OCI-LY7 (cell line): ENCODE results near the gene LRBA. TPM values are rescaled to one million over a fixed set of nuclear protein-coding genes. Genes with fewer than 3 reads are reported as not detected.

Experiments used
- BruUV-seq: library from RNA; stranded (reverse); fragments of 400-500 nt; replicated peaks from 2 replicates; lab custom pipeline; 2021; lab: Mats Ljungman, UMichigan
- CTCF ChIA-PET: fragments of 300-600 bp; sonication (Branson Sonifier 250); formaldehyde crosslinking; loops from one replicate; lab custom pipeline; 2022; ENCODE audit warnings: antibody characterized with exemption; ENCODE audit not compliant: unreplicated experiment; lab: Charles Lee
- POLR2A ChIA-PET: fragments of 300-600 bp; sonication (Branson Sonifier 250); formaldehyde crosslinking; loops from one replicate; lab custom pipeline; 2022; ENCODE audit warnings: antibody characterized with exemption; lab: Charles Lee
- DNase-seq: peaks from one replicate; pipeline ENCODE4 v3.0.0-alpha.2; 2015; ENCODE audit warnings: low spot score
- H2AFZ ChIP-seq: fragments of 200-600 bp; sonication (generic), shearing (Covaris generic); 2 replicates; pipeline ENCODE4 v1.6.1; 2014; ENCODE audit warnings: mild to moderate bottlenecking, antibody characterized with exemption, low read length, moderate library complexity
- H3K27ac ChIP-seq: fragments of 200-600 bp; sonication (generic); 2 replicates; pipeline ENCODE4 v1.5.1; 2014; ENCODE audit warnings: mixed run types, low read depth, mild to moderate bottlenecking, moderate library complexity, low read length, inconsistent platforms; ENCODE audit not compliant: poor library complexity, severe bottlenecking
- H3K36me3 ChIP-seq: fragments of 200-600 bp; sonication (generic); 2 replicates; pipeline ENCODE4 v1.6.1; 2014; ENCODE audit warnings: mild to moderate bottlenecking, antibody characterized with exemption, low read length, moderate library complexity, mixed read lengths; ENCODE audit not compliant: insufficient read depth
- H3K4me1 ChIP-seq: fragments of 200-600 bp; sonication (generic); 2 replicates; pipeline ENCODE4 v1.5.1; 2014; ENCODE audit warnings: mild to moderate bottlenecking, low read length; ENCODE audit not compliant: insufficient read depth, poor library complexity, severe bottlenecking
- H3K4me2 ChIP-seq: fragments of 200-600 bp; sonication (generic); 2 replicates; pipeline ENCODE4 v1.6.1; 2014; ENCODE audit warnings: mild to moderate bottlenecking, low read length
- H3K4me3 ChIP-seq: fragments of 200-600 bp; sonication (generic); 2 replicates; pipeline ENCODE4 v1.5.1; 2014; ENCODE audit warnings: mild to moderate bottlenecking, low read depth, low read length; ENCODE audit not compliant: poor library complexity, severe bottlenecking
- H3K79me2 ChIP-seq: fragments of 200-600 bp; sonication (generic); 2 replicates; pipeline ENCODE4 v1.6.1; 2016; ENCODE audit warnings: low read depth, mild to moderate bottlenecking, low read length, moderate library complexity, mixed read lengths; ENCODE audit not compliant: insufficient read depth
- H3K9me2 ChIP-seq: fragments of 200-600 bp; sonication (generic); 2 replicates; pipeline ENCODE4 v1.6.1; 2016; ENCODE audit warnings: mild to moderate bottlenecking, low read length, mixed read lengths; ENCODE audit not compliant: insufficient read depth
- H3K9me3 ChIP-seq: fragments of 200-600 bp; sonication (generic); 2 replicates; pipeline ENCODE4 v1.6.1; 2014; ENCODE audit warnings: mild to moderate bottlenecking, mixed run types, low read length, mixed read lengths
- H4K20me1 ChIP-seq: fragments of 200-600 bp; sonication (generic); 2 replicates; pipeline ENCODE4 v1.6.1; 2014; ENCODE audit warnings: mild to moderate bottlenecking, antibody characterized with exemption, low read length, moderate library complexity, mixed read lengths; ENCODE audit not compliant: insufficient read depth
- CTCF ChIP-seq: fragments of 200-600 bp; sonication (generic); conservative IDR thresholded peaks from 2 replicates; pipeline ENCODE4 v1.5.1; 2014; ENCODE audit warnings: mild to moderate bottlenecking, antibody characterized with exemption, low read length, moderate library complexity, mixed read lengths
- EZH2phosphoT487 ChIP-seq: fragments of 200-600 bp; sonication (generic); IDR thresholded peaks from 2 replicates; pipeline ENCODE4 v1.6.1; 2018; ENCODE audit warnings: low read depth, borderline replicate concordance, mild to moderate bottlenecking, mixed run types, antibody characterized with exemption, low read length, moderate library complexity, mixed read lengths
- intact Hi-C: fragments of 100-400 bp; cut with micrococcal nuclease; formaldehyde crosslinking; loops from one replicate; pipeline ENCODE4 v1.10.0; 2022; ENCODE audit not compliant: unreplicated experiment
- total RNA-seq, 2 experiments: library from RNA; depleted of rRNA in 1 of 2; stranded (reverse); fragments of >200 nt in 1 of 2; shearing (Covaris generic) in 1 of 2; gene quantifications; 2 replicates each; pipeline ENCODE4 v1.2.3, GENCODE V29; 2014 to 2022

The LRBA gene
- total RNA-seq, 2 experiments from 2014 or later, result 60.4 to 66.7 TPM

GRCh38 chr4:150286656-150287055 lies 728.4 kb downstream of the LRBA start:
- CTCF ChIA-PET, result no interaction called here

GRCh38 chr4:150283689-150284088 lies 731.4 kb downstream of the LRBA start:
- Histone ChIP-seq H3K9me2 (no peaks in the 10 kb centered on the region), H3K79me2 (no peaks in the 10 kb centered on the region), H3K36me3 (no peaks in the 10 kb centered on the region), H3K4me1 (no peaks in the 10 kb centered on the region), H2AFZ (no peak overlapping the region), H3K27ac (no peak overlapping the region), H3K4me2 (no peak overlapping the region), H3K9me3 (no peaks in the 10 kb centered on the region), H4K20me1 (no peaks in the 10 kb centered on the region), H3K4me3 (no peak overlapping the region)
- ChIA-PET CTCF (no interaction called here), POLR2A (interaction anchor here (1.0 kb wide), 1 partner anchor 70 kb away, joined by 3 read pairs; no protein-coding TSS in a partner anchor)
- intact Hi-C loops, result no loop called here
- no TSS peak for BruUV-seq
- DNase-seq, result no peak
- TF ChIP-seq EZH2phosphoT487 (no peak), CTCF (no peak)

More at GRCh38 chr4:150286656-150287055, 728.4 kb downstream of the LRBA start:
- no peak overlapping the region for H3K4me2 ChIP-seq
- H2AFZ ChIP-seq, result no peak overlapping the region
- TF ChIP-seq EZH2phosphoT487 (no peak), CTCF (no peak)
- H3K9me2 ChIP-seq, result no peaks in the 10 kb centered on the region
- H4K20me1 ChIP-seq, result no peaks in the 10 kb centered on the region
- no peaks in the 10 kb centered on the region for H3K79me2 ChIP-seq
- no TSS peak for BruUV-seq
- intact Hi-C loops, result no loop called here
- no peaks in the 10 kb centered on the region for H3K4me1 ChIP-seq
- H3K9me3 ChIP-seq, result no peaks in the 10 kb centered on the region
- POLR2A ChIA-PET, result interaction anchor here (0.7 kb wide), 1 partner anchor 811 kb away, joined by 3 read pairs; no protein-coding TSS in a partner anchor
- H3K36me3 ChIP-seq, result no peaks in the 10 kb centered on the region
- H3K4me3 ChIP-seq, result no peak overlapping the region
- DNase-seq, result no peak
- no peak overlapping the region for H3K27ac ChIP-seq

- H3K9me3 ChIP-seq, result no peaks in the 10 kb centered on the region
- no peak for DNase-seq
- H3K9me2 ChIP-seq, result no peaks in the 10 kb centered on the region
- CTCF ChIA-PET, result no interaction called here
- no peak for TF ChIP-seq CTCF
- no peak for TF ChIP-seq EZH2phosphoT487
- no peak overlapping the region for H2AFZ ChIP-seq
- no peaks in the 10 kb centered on the region for H4K20me1 ChIP-seq
- no peaks in the 10 kb centered on the region for H3K36me3 ChIP-seq
- H3K4me3 ChIP-seq, result no peak overlapping the region
- no peaks in the 10 kb centered on the region for H3K4me1 ChIP-seq
- no peak overlapping the region for H3K27ac ChIP-seq
- no peak overlapping the region for H3K4me2 ChIP-seq
- no peaks in the 10 kb centered on the region for H3K79me2 ChIP-seq
- POLR2A ChIA-PET, result interaction anchor here (0.7 to 1.2 kb wide), 4 partner anchors 14 to 136 kb away, joined by 3 to 4 read pairs (median 4); no protein-coding TSS in a partner anchor
- no TSS peak for BruUV-seq
- intact Hi-C loops, result no loop called here
These were observed 734.1 kb downstream of the LRBA start for GRCh38 chr4:150280975-150281374.
